ENCODE measurements around the gene GABRP.

GABRP gene

DNA sequence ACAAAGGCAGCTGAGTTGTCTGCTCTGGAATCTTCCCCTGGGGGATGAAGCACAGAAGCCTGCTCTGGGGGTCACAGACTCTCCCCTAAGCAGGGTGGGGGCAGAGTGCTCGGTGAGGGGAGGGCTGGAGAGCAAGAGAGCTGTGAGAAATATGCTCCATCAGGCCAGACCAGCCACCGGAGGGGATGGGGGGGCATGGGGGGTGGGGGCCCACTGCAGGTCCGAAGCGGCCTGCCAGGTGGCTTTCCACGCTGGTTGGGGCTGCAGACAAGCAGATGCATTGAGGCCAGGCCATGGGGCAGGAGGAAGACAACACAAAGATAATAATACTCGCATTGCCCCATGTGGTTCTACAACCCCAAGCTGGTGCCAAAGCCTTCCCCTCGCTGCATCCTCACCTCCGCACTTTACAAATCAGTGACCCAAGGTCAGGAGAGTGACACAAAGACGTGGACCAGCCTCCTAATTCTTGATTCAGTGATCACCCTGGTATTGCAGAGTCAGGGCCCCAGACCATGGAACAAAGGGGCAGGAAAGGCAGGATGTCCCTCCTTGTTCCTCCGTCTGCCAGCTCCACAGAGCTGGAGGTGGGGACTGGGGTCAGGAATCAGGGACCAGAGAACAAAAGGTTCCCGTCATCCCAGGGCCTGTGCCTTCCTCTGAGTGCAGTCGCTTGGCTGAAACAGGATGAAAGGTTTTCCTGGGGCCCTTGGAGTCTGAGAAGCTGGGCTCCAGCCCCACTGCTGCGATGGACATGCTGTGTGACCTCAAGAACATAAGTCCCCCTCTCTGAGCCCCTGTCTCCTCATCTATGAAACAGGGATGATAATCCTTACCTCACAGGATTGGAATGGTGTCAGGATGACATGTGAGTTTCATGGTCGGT, 37.2 kb upstream of the GABRP start:
- TF ChIP-seq BACH2 (CRISPR knock-in tag; IDR thresholded peaks at IDR 0.05; ENCODE audit: borderline replicate concordance) (no peak), ZC3H10 (CRISPR knock-in tag; IDR thresholded peaks at IDR 0.05) (no peak), TCF4 (CRISPR knock-in tag; IDR thresholded peaks at IDR 0.05; ENCODE audit: borderline replicate concordance) (no peak), RARB (CRISPR knock-in tag; IDR thresholded peaks at IDR 0.05) (no peak), SNAI2 (CRISPR knock-in tag; IDR thresholded peaks at IDR 0.05) (no peak), ISL1 (CRISPR knock-in tag; IDR thresholded peaks at IDR 0.05) (no peak)
- TF ChIP-seq, protein P1, sequence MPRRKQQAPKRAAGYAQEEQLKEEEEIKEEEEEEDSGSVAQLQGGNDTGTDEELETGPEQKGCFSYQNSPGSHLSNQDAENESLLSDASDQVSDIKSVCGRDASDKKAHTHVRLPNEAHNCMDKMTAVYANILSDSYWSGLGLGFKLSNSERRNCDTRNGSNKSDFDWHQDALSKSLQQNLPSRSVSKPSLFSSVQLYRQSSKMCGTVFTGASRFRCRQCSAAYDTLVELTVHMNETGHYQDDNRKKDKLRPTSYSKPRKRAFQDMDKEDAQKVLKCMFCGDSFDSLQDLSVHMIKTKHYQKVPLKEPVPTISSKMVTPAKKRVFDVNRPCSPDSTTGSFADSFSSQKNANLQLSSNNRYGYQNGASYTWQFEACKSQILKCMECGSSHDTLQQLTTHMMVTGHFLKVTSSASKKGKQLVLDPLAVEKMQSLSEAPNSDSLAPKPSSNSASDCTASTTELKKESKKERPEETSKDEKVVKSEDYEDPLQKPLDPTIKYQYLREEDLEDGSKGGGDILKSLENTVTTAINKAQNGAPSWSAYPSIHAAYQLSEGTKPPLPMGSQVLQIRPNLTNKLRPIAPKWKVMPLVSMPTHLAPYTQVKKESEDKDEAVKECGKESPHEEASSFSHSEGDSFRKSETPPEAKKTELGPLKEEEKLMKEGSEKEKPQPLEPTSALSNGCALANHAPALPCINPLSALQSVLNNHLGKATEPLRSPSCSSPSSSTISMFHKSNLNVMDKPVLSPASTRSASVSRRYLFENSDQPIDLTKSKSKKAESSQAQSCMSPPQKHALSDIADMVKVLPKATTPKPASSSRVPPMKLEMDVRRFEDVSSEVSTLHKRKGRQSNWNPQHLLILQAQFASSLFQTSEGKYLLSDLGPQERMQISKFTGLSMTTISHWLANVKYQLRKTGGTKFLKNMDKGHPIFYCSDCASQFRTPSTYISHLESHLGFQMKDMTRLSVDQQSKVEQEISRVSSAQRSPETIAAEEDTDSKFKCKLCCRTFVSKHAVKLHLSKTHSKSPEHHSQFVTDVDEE (CRISPR knock-in tag; IDR thresholded peaks at IDR 0.05), result no peak
- ATAC-seq, result no peak

DNA sequence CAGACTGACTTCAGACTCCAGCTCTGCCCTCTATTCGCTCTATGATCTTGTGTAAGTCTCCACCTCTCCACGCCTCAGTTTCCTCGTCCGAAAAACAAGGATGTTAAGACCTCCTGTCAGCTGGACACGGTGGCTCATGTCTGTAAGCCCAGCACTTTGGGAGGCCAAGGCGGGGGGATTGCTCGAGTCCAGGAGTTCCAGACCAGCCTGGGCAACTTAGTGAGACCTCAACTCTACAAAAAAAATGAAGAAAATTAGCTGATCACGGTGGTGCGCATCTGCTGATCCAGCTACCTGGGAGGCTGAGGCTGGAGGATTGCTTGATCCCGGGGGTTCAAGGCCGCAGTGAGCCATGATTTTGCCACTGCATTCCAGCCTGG, 36.6 kb upstream of the GABRP start:
- ATAC-seq, result no peak
- TF ChIP-seq, protein P2, sequence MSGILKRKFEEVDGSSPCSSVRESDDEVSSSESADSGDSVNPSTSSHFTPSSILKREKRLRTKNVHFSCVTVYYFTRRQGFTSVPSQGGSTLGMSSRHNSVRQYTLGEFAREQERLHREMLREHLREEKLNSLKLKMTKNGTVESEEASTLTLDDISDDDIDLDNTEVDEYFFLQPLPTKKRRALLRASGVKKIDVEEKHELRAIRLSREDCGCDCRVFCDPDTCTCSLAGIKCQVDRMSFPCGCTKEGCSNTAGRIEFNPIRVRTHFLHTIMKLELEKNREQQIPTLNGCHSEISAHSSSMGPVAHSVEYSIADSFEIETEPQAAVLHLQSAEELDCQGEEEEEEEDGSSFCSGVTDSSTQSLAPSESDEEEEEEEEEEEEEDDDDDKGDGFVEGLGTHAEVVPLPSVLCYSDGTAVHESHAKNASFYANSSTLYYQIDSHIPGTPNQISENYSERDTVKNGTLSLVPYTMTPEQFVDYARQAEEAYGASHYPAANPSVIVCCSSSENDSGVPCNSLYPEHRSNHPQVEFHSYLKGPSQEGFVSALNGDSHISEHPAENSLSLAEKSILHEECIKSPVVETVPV (CRISPR knock-in tag; IDR thresholded peaks at IDR 0.05), result no peak
- TF ChIP-seq BACH2 (CRISPR knock-in tag; IDR thresholded peaks at IDR 0.05; ENCODE audit: borderline replicate concordance) (no peak), ARNTL (CRISPR knock-in tag; IDR thresholded peaks at IDR 0.05; ENCODE audit: borderline replicate concordance, low read depth) (no peak), ZNF565 (CRISPR knock-in tag; conservative IDR thresholded peaks at IDR 0.05; ENCODE audit: low read depth) (no peak), ZC3H10 (CRISPR knock-in tag; IDR thresholded peaks at IDR 0.05) (no peak), ZNF70 (CRISPR knock-in tag; IDR thresholded peaks at IDR 0.05) (no peak), ZFP30 (CRISPR knock-in tag; IDR thresholded peaks at IDR 0.05) (no peak), PPARA (CRISPR knock-in tag; IDR thresholded peaks at IDR 0.05; ENCODE audit: borderline replicate concordance) (no peak), OSR1 (CRISPR knock-in tag; IDR thresholded peaks at IDR 0.05) (no peak), GLIS3 (CRISPR knock-in tag; IDR thresholded peaks at IDR 0.05) (no peak), SNAI2 (CRISPR knock-in tag; IDR thresholded peaks at IDR 0.05) (no peak), CSDC2 (CRISPR knock-in tag; IDR thresholded peaks at IDR 0.05) (no peak), ZFP3 (CRISPR knock-in tag; IDR thresholded peaks at IDR 0.05) (no peak)
- TF ChIP-seq, protein P3, sequence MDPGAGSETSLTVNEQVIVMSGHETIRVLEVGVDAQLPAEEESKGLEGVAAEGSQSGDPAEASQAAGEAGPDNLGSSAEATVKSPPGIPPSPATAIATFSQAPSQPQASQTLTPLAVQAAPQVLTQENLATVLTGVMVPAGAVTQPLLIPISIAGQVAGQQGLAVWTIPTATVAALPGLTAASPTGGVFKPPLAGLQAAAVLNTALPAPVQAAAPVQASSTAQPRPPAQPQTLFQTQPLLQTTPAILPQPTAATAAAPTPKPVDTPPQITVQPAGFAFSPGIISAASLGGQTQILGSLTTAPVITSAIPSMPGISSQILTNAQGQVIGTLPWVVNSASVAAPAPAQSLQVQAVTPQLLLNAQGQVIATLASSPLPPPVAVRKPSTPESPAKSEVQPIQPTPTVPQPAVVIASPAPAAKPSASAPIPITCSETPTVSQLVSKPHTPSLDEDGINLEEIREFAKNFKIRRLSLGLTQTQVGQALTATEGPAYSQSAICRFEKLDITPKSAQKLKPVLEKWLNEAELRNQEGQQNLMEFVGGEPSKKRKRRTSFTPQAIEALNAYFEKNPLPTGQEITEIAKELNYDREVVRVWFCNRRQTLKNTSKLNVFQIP (CRISPR knock-in tag; IDR thresholded peaks at IDR 0.05; ENCODE audit: borderline replicate concordance, low read depth), result no peak
- TF ChIP-seq, protein P4, sequence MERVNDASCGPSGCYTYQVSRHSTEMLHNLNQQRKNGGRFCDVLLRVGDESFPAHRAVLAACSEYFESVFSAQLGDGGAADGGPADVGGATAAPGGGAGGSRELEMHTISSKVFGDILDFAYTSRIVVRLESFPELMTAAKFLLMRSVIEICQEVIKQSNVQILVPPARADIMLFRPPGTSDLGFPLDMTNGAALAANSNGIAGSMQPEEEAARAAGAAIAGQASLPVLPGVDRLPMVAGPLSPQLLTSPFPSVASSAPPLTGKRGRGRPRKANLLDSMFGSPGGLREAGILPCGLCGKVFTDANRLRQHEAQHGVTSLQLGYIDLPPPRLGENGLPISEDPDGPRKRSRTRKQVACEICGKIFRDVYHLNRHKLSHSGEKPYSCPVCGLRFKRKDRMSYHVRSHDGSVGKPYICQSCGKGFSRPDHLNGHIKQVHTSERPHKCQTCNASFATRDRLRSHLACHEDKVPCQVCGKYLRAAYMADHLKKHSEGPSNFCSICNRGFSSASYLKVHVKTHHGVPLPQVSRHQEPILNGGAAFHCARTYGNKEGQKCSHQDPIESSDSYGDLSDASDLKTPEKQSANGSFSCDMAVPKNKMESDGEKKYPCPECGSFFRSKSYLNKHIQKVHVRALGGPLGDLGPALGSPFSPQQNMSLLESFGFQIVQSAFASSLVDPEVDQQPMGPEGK (CRISPR knock-in tag; IDR thresholded peaks at IDR 0.05; ENCODE audit: borderline replicate concordance), result no peak

DNA sequence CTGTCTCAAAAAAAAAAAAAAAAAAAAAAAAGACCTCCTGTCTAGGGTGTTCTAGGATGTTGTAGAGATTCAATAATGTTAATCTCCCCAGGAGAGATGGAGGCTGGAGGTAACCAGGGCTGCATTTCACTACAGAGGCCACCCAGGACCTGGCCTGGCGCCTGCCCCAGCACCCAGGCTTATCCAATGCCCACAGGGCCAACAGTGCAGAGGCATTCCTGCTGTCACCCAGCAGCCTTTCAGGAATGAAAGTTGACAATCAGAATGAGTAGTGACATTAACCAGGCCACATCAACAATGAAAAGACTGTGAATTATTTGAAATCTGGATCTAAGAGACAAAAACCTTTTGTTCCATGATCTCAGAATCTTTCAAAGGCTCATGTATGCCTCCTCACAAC, 36.2 kb upstream of the GABRP start:
- ATAC-seq, result 0 out of 3 replicates have a peak, but pooled peaks have one; percentile 3
- peak; percentile 63 for TF ChIP-seq ISL1 (CRISPR knock-in tag; IDR thresholded peaks at IDR 0.05)
- TF ChIP-seq, protein P1 (CRISPR knock-in tag; IDR thresholded peaks at IDR 0.05), result peak; percentile 73; the same call in 1 of the 2 replicates
- TF ChIP-seq, protein P5, sequence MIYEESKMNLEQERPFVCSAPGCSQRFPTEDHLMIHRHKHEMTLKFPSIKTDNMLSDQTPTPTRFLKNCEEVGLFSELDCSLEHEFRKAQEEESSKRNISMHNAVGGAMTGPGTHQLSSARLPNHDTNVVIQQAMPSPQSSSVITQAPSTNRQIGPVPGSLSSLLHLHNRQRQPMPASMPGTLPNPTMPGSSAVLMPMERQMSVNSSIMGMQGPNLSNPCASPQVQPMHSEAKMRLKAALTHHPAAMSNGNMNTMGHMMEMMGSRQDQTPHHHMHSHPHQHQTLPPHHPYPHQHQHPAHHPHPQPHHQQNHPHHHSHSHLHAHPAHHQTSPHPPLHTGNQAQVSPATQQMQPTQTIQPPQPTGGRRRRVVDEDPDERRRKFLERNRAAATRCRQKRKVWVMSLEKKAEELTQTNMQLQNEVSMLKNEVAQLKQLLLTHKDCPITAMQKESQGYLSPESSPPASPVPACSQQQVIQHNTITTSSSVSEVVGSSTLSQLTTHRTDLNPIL (CRISPR knock-in tag; IDR thresholded peaks at IDR 0.05; ENCODE audit: low read depth), result no peak; the same call in 1 of the 2 replicates
